IPS-18c (cell line): ENCODE measurements around the gene POLA1.

ENCODE experiments used
- H3K4me3 ChIP-seq: 2 replicates; pipeline ENCODE4 v1.7.0; 2013; ENCODE audit warnings: low read depth, mild to moderate bottlenecking, low read length, moderate library complexity; ENCODE audit not compliant: insufficient read depth
- H3K9me3 ChIP-seq: one replicate; pipeline ENCODE4 v1.6.1; 2013; ENCODE audit warnings: mild to moderate bottlenecking, low read length, moderate library complexity; ENCODE audit not compliant: control insufficient read depth, insufficient read depth

POLA1 gene

GRCh38 chrX:24982306-24982965, 288.7 kb downstream of the POLA1 start:
- Histone ChIP-seq H3K4me3 (no peak overlapping the region), H3K9me3 (no peaks in the 10 kb centered on the region)

- no peaks in the 10 kb centered on the region for H3K9me3 ChIP-seq
- no peak overlapping the region for H3K4me3 ChIP-seq
Observed at GRCh38 chrX:24983931-24984330, 290.2 kb downstream of the POLA1 start.

- Histone ChIP-seq H3K9me3 (no peaks in the 10 kb centered on the region), H3K4me3 (no peak overlapping the region)
Observed at GRCh38 chrX:24985120-24985519, 291.4 kb downstream of the POLA1 start.

DNA sequence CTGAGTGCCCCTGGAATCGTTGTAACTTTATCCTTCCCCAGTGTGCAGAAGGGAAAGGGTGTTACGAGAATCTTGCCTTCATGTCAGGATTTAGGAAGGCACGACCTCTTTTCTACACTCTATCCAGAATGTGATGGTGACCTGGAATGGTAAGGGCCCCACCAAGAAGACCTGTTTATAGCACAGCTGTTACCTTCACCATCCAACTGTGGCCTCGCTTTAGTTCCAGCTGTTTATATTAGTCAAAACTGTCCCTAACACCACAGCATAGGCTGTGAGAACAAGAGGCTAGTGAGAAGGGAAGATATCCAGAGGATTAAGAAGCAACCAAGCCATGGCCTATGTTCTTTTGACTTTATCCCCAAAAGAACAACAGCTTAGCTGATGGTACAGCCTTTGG, 294.0 kb downstream of the POLA1 start:
- no peak overlapping the region for H3K4me3 ChIP-seq
- no peaks in the 10 kb centered on the region for H3K9me3 ChIP-seq

DNA sequence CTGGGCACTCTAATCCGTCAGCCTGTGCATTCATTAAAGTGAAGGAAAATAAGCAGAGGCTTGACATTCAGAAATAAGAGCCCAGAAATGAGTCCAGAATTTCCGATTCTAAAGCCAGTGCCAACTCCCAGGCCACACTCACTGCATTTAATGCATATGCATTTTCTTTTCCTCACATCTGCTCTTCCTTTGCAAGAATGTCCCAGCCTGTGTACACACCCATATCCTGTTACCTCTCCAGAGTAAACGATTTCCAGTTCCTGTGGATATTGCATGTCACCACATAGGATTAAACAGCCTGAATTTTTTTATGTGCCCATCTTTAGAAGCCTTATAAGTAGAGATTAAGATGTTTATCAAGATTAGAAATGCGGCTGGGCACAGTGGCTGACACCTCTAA, 294.6 kb downstream of the POLA1 start:
- Histone ChIP-seq H3K9me3 (no peaks in the 10 kb centered on the region), H3K4me3 (no peak overlapping the region)

DNA sequence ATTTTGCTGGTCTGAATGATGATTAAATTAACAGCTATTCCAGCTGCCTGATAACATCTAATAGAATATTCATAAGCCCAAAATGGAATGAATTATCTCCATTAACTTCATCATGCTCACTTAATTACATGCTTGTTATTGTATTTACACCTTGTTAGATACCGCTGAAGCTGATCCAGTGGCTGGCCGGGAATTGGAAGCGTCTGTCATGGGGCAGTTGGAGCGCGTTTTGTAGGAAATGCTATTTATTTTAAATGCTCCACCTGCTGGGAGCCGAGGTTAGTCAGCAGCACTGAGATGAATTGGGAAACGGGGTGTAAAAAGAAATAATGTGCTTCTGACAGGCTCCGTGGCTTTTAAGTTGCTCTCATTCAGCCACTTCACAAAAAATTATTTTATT, 296.8 kb downstream of the POLA1 start:
- Histone ChIP-seq H3K4me3 (no peak overlapping the region), H3K9me3 (no peaks in the 10 kb centered on the region)

- Histone ChIP-seq H3K9me3 (no peaks in the 10 kb centered on the region), H3K4me3 (no peak overlapping the region)
Observed at GRCh38 chrX:24993879-24994278, 300.2 kb downstream of the POLA1 start.

- Histone ChIP-seq H3K9me3 (no peaks in the 10 kb centered on the region), H3K4me3 (no peak overlapping the region)
Observed at GRCh38 chrX:24996096-24996709, 302.5 kb downstream of the POLA1 start.

- Histone ChIP-seq H3K4me3 (no peak overlapping the region), H3K9me3 (no peaks in the 10 kb centered on the region)
Observed at GRCh38 chrX:24999511-24999910, 305.8 kb downstream of the POLA1 start.

- H3K9me3 ChIP-seq = no peaks in the 10 kb centered on the region
- peak overlapping the region; percentile 24; the same call in 1 of the 2 replicates for H3K4me3 ChIP-seq
Observed at GRCh38 chrX:25001808-25002660, 308.3 kb downstream of the POLA1 start.

DNA sequence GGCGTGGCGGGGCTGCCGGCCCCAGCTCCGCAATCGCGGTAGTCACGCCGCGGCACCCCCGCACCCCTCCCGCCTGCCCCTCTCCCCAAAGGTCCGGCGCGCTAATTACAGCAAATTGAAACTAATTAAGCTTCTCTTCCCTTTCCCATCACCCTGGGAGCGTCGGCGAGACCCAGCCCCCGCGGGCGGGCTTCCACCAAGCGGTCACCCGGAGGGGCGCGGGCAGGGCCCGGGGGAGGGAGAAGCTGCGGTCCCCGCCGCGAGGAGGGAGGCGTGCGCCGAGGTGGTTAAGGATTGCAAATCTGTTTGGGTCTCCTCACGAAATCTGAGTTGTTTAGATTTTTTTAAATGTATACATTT, 308.9 kb downstream of the POLA1 start:
- H3K9me3 ChIP-seq = peaks cover 2% of the 10 kb centered on the region
- peak overlapping the region; percentile 43 for H3K4me3 ChIP-seq

GRCh38 chrX:25003066-25003849, 309.5 kb downstream of the POLA1 start:
- Histone ChIP-seq H3K4me3 (peak overlapping the region; percentile 43), H3K9me3 (peaks cover 2% of the 10 kb centered on the region)

DNA sequence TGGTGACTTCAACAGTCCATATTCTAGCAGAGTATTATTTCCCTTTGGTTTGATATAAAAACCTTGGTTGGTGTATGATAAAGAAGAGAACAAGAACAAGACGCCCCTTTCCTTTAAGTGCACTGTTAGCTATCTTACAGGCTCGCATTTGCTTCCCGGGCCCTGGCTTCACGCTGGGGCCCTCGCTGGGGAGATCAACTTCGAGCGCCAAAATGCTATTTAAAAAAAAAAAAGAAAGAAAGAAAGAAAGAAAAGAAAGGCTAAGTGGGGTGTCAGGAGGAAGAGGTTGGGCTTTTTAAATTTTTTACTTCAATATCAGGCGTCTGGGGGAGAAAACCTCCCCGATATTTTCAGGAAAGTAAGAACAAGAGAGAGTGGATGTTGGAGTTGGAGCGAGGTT, 310.3 kb downstream of the POLA1 start:
- peaks cover 2% of the 10 kb centered on the region for H3K9me3 ChIP-seq
- no peak overlapping the region for H3K4me3 ChIP-seq

- H3K4me3 ChIP-seq = peak overlapping the region; percentile 38
Observed at GRCh38 chrX:25004485-25005032, 310.8 kb downstream of the POLA1 start.

DNA sequence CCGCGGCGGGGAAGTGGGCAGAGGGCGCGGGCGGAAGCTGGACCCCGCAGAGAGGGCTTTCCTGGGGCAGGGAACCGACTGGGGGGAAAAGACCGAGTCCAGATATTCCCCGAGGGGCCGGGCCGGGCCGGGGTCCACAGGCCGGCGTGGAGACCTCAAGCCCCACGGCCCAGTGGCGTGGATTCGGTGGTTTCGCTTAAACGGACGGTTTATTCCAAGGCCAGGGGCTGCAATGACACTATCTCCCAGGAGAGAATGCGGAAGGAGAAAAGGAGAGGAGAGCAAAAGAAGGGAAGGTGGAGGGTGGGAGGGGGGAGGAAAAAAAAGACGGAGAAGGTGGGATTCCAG, 311.3 kb downstream of the POLA1 start:
- H3K4me3 ChIP-seq = peak overlapping the region; percentile 38
- peaks cover 2% of the 10 kb centered on the region for H3K9me3 ChIP-seq

More at GRCh38 chrX:25004485-25005032, 310.8 kb downstream of the POLA1 start:
- peaks cover 2% of the 10 kb centered on the region for H3K9me3 ChIP-seq

DNA sequence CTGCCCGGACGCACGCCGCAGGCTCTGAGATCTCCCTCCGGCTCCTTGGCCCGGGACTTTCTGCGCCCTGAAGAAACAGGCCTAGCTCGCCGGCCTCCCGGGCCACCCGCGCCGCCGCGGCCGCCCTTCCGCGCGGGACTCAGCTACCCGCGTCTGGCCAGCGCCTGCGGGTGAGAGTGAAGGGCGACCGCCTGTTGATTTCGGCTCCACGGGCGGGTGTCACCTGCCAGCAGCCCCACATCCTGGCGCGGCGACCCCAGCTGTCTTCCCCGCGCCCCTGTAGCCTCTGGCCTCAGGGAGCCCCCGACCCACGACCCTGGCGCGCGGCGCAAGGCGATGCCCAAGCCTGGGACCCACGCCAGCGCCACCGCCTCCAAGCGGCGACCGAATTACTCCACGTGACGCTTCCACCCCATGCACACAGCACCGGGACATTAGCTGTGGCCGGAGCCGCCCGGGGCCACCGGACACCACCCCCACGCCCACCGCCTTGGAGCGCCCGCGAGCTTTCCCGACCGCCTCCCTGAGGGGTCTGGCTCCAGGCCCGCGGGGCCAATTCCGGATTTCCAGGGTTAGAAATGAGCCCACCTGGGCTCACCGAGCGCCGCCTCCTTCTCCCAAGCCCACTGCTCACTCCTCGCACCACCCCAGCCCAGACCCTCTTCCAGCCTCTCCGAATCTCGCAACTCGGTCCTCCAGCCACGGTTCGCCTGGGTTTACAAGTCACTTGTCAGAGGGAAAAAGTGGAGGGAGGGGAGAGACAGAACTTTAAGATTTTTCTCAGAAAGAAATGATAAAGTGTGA, 311.9 kb downstream of the POLA1 start:
- H3K4me3 ChIP-seq = peak overlapping the region; percentile 38
- H3K9me3 ChIP-seq = peaks cover 2% of the 10 kb centered on the region
